A549 (cell line): ENCODE data around the gene RTEL1.

Source experiments
- CHD4 ChIP-seq: fragments of 200-600 bp; sonication (generic); IDR thresholded peaks from 2 replicates; pipeline ENCODE4 v1.6.1; 2016; ENCODE audit warnings: antibody characterized with exemption, mild to moderate bottlenecking, borderline replicate concordance
- PHF8 ChIP-seq: fragments of 200-600 bp; sonication (generic); IDR thresholded peaks from 2 replicates; pipeline ENCODE4 v1.6.1; 2016; ENCODE audit warnings: low read depth, mild to moderate bottlenecking, antibody characterized with exemption, moderate library complexity, borderline replicate concordance
- POLR2A ChIP-seq: IDR thresholded peaks from 2 replicates; pipeline ENCODE4 v1.6.1; 2012; ENCODE audit warnings: mild to moderate bottlenecking, low read length
- RNF2 ChIP-seq: fragments of 200-600 bp; sonication (generic); IDR thresholded peaks from 2 replicates; pipeline ENCODE4 v1.6.1; 2016; ENCODE audit warnings: low read depth, mild to moderate bottlenecking, antibody characterized with exemption, moderate library complexity, borderline replicate concordance

DNA sequence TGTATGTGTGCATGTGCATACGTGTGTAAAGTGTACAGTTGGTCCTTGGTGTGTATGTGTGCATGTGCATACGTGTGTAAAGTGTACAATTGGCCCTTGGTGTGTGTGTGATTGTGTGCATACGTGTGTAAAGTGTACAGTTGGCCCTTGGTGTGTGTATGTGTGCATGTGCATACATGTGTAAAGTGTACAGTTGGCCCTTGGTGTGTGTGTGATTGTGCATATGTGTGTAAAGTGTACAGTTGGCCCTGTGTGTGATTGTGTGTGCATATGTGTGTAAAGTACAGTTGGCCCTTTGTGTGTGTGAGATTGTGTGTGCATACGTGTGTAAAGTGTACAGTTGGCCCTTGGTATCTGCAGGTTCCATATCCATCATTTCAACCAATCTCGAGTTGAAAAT, 73.3 kb downstream of the RTEL1 start:
- TF ChIP-seq PHF8 (no peak), POLR2A (no peak), CHD4 (no peak), RNF2 (no peak)
